H1 (cell line): ENCODE results near the gene KRTAP12-3.
"Not testable (repeated sequence)": the region's sequence is repeated elsewhere in the genome, so short reads cannot be mapped to it uniquely, and the experiment has no call there.

ENCODE experiments used
- EZH2 ChIP-seq: fragments of 200-600 bp; sonication (generic); IDR thresholded peaks from 2 replicates; pipeline ENCODE4 v1.7.1; 2012; ENCODE audit warnings: low read depth, mild to moderate bottlenecking, moderate library complexity, low read length, inconsistent platforms; ENCODE audit not compliant: severe bottlenecking
- GTF2F1 ChIP-seq: IDR thresholded peaks from 2 replicates; pipeline ENCODE4 v1.6.1; 2012; ENCODE audit warnings: low read depth, low read length, improper control_type of control experiment, borderline replicate concordance
- TBP ChIP-seq: IDR thresholded peaks from 2 replicates; pipeline ENCODE4 v1.6.1; 2011; ENCODE audit warnings: low read depth, low read length, improper control_type of control experiment

DNA sequence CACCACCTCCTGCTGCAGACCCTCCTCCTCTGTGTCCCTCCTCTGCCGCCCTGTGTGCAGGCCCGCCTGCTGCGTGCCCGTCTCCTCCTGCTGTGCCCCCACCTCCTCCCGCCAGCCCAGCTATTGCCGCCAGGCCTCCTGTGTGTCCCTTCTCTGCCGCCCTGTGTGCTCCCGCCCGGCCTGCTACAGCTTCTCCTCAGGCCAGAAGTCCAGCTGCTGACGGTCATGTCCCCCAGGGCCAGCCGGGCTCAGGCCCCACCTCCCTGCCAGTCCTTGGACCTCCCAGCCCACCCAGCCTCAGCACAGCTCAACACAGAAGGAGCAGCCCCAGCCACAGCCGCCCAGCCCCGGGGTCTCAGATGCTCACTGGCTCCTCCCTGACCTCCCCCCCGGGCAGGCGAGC lies 29.9 kb upstream of the KRTAP12-3 start:
- TF ChIP-seq EZH2, GTF2F1, TBP: not testable (repeated sequence)
